OCI-LY3 (cell line): Measurements from ENCODE around the gene MCTP2.

ENCODE experiments used
- CTCF ChIP-seq: fragments of 200-600, 300-600 bp; sonication (generic); IDR thresholded peaks from 2 replicates; pipeline ENCODE4 v1.5.1; 2014; ENCODE audit warnings: antibody characterized with exemption, low read length, low read depth
- EZH2phosphoT487 ChIP-seq: fragments of 200-600 bp; shearing (Covaris generic); IDR thresholded peaks from 2 replicates; pipeline ENCODE4 v1.6.1; 2018; ENCODE audit warnings: antibody characterized with exemption, mixed run types, low read depth

- TF ChIP-seq CTCF: no peak
- no peak for TF ChIP-seq EZH2phosphoT487
These were observed 190.3 kb downstream of the MCTP2 start for GRCh38 chr15:94421706-94422105.
